ENCODE data around the gene PTCRA.
A peak's percentile ranks its signal among the peaks of the same experiment; 100 is the strongest.
"Not testable (repeated sequence)": the region's sequence is repeated elsewhere in the genome, so short reads cannot be mapped to it uniquely, and the experiment has no call there.

PTCRA gene

GRCh38 chr6:42947950-42948349 lies 32.1 kb downstream of the PTCRA start:
- no peak for DNase-seq

GRCh38 chr6:42952389-42952788 lies 36.5 kb downstream of the PTCRA start:
- DNase-seq = no peak

DNA sequence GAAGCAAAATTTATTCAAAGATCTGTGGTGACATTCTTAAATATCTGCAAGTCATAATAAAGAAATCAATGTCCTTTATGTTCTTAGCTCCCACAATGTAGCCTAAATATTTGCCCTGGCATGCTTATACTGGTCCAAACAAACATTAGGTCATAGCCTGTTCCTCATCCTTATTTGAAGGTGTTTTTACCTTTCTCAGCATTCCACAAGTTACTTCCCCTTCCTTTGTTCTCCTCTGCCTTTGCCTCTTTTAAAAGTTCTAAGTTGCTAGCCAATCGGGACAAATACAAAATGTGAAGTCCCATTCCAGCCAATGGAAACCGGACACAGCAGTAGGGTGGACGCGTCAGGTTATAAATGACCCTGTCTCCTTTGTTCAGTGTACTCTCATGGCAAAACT lies 38.6 kb downstream of the PTCRA start:
- DNase-seq = not testable (repeated sequence)

- no peak for DNase-seq
Measured at GRCh38 chr6:42958125-42958524, 42.3 kb downstream of the PTCRA start.

GRCh38 chr6:42959917-42960242 lies 44.0 kb downstream of the PTCRA start:
- no peak for DNase-seq

GRCh38 chr6:42960243-42961019 lies 44.6 kb downstream of the PTCRA start, which contains the start of gene GNMT:
Gene GNMT, plus strand, starts transcription at chr6:42960754. Its CDS starts 14 bp downstream, at chr6:42960768.
- peak; percentile 62 for DNase-seq

DNA sequence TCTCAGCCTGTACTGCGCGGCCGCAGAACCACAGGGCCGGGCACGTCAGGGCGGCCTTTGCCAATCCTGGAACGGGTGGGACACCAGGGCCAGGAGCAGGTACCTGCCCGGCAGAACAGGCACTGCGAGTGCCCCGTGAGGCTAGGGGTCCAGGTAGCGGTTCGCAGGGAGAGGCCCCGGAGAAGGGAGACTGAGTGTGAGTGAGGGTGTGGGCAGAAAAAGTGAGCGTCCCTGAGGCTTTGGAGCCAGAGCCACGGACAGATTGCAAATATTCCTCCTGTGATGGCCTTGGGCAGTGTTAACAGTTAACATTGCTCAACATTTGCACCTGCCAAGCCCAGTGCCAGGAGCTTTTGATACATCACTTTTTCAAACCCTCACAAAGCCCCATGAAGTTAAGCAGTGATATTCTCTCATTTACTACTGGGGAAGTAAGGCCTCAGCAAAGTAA lies 45.2 kb downstream of the PTCRA start:
- no peak for DNase-seq

GRCh38 chr6:42962096-42962495 lies 46.2 kb downstream of the PTCRA start:
- DNase-seq = no peak

DNA sequence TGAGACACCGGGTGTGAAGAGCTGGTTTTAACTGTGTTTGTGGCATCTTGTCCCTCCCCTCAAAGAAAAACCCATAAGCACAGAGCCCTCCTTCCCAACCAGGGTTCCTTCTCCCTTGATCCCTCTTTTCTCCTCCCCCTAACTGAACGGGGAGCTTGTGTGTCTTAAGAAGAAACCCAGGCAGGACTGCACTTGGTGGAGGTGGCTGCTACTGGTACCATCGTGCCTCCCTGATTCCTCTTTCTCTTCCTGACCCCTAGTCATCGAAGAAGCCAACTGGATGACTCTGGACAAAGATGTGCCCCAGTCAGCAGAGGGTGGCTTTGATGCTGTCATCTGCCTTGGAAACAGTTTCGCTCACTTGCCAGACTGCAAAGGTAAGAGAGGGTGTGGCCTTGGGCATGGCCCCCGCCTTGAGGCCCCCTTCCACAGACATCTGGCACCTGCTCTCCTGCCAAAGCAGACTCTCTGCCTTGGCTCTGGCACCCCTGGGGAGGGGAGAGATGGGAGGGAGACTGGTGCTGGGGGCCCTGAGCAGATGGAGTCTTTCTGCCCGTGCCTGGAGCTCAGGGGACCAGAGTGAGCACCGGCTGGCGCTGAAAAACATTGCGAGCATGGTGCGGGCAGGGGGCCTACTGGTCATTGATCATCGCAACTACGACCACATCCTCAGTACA lies 46.8 kb downstream of the PTCRA start:
- no peak for DNase-seq

GRCh38 chr6:42963179-42963854 lies 47.5 kb downstream of the PTCRA start:
- DNase-seq = no peak

GRCh38 chr6:42963855-42964605 lies 48.2 kb downstream of the PTCRA start:
- DNase-seq = peak; percentile 58

- DNase-seq = no peak
Measured at GRCh38 chr6:42966571-42966970, 50.7 kb downstream of the PTCRA start.

DNA sequence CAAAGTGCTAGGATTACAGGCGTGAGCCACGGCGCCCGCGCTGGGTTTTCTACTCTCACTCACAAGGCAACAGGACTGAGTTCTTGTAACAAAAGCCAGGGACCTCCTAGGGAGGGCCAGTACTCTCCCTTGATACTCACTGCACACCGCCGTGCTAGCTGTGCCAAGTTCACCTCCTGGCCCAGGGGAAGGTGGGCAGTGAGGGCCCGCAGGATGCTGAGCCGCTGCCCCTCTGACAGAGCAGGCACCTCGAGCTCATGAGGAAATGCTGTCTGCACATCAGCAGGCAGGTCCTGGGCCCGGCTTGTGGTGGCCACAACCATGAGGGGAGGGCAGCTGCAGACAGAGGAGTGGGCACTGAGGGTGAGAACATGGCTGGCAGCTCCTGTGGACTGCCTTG lies 51.4 kb downstream of the PTCRA start:
- DNase-seq = no peak

GRCh38 chr6:42968126-42968701 lies 52.4 kb downstream of the PTCRA start:
- DNase-seq = no peak

- no peak for DNase-seq
Measured at GRCh38 chr6:42968783-42969182, 52.9 kb downstream of the PTCRA start.

DNA sequence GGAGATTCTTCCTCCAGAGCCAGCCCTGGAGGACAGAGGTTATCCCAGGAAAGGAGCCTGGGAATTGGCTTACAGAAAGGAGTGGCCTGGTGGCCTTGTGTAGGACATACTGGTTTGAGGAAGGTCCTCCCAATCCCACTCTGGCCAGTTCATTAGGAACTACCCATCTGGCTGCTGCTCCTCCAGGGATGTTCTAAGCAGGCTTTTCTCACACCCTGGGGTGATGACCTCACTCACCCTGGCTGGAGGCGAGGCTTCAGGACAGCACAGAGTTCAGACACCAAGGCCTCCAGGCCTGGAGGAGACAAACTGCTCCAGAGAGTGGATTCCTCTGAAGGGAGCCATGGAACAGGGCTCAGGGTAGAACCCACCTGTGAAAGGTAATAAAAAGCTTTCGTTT lies 53.6 kb downstream of the PTCRA start:
- no peak for DNase-seq

DNA sequence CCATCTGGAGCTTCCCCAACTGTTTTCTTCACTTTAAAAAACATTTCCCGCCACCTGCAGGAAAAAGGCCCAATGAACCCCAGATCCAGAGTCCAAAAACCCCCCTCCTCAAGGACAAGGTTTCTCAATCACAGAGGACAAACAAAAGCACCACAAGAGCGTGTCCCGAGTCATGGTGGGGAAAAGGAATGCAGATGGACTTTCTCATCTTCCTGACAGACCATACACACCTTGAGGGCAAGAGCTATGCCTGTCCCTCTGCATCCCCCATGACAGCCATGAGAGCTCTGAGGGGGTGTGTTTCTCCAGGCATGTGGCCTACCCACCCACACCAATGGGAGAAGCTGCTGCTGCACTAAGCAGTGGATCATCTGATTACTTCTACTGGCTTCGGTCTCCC lies 54.1 kb downstream of the PTCRA start:
- no peak for DNase-seq

DNA sequence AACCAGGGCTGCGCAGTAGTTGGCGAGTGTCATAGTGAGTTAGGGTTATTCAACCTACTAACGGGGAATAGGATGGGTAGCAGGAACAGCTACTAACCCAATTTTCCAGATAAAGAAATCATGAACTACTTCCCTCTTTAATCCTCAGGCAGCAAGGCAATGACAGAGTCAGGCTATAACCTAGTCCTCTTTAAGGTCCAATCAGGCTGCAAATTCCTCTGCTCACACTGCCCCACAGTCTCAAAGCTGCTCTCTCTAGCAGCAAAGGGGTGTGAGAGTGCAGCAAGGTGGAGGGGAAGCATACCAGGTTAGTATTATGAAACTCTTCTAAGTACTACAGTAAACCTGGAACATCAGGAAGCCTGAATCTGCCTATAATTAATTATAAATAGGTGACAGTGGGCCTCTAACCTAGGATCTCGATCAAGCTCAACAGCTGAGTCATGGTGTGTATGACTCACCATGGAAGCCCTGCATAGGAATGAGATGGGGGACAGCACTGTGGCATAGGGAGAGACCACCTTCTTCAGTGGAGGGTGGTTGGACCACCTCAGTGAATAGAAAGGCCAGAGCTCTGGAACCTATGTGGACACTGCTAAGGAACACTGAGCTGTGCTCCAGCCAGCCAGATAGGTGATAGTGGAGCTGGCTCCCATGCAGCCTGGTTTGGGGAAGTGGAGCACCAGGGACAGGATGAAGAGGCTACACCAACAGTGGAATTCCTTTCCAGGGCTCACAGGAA lies 55.2 kb downstream of the PTCRA start:
- no peak for DNase-seq

GRCh38 chr6:42971746-42972327 lies 56.0 kb downstream of the PTCRA start:
- no peak for DNase-seq

DNA sequence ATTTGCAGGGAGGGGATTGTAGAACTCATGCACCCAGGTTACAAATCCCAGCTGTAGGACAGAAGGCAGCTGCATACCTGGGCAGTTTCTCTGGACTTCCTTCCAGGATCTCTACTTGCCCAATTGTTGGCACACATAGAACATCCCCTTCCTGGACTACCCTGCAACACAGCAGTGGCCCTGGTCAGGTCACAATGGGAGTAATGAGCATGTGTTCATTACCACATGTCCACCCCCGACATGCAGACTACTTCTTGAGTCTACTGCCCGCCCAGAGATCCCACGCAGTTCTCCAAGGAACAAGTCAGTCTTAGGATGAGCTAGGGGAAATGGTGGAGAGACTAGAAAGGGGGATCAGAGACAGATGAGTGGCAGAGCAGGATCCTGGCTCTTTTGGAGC lies 58.1 kb downstream of the PTCRA start:
- no peak for DNase-seq

- no peak for DNase-seq
Measured at GRCh38 chr6:42974919-42975505, 59.2 kb downstream of the PTCRA start.

Measured in CD4-positive, alpha-beta T cell treated with Interleukin-17A for 4 hours (primary cell).